ENCODE results near the gene BLM. TPM values are rescaled to one million over a fixed set of nuclear protein-coding genes. Genes with fewer than 3 reads are reported as not detected.
"Not testable (repeated sequence)": the region's sequence is repeated elsewhere in the genome, so short reads cannot be mapped to it uniquely, and the experiment has no call there.

Gene BLM
- total RNA-seq, 1 donor from 2014 or later = 3.7 TPM

DNA sequence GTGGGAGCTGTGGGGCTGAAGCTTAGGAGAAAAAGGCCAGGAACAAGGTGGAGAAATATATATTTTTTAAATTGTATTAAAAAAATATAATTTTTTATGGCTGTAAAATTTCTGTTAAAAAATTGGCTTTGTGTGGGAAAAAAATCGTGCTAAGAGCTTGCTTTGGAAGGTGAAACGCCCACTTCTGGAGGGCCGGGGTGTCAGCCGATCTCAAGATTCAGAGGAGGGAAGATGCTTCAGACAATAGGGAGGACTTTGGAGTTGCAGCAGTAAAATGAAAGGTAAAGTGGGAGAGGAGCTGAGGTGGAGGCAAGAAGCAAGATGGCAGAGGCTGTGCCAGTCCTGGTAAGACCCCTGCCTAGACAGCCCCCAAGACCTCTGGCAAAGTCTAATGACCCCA lies 45.9 kb upstream of the BLM start:
- no peak overlapping the region for H3K4me2 ChIP-seq (ENCODE audit: low read length)
- H3K27me3 ChIP-seq (ENCODE audit: insufficient read depth, low read length) = no peaks in the 10 kb centered on the region
- Mint-ChIP-seq H3K4me1 (ENCODE audit: low read depth, unreplicated experiment) (peaks cover 10% of the 10 kb centered on the region), H3K27me3 (ENCODE audit: low read depth, unreplicated experiment) (peaks cover 29% of the 10 kb centered on the region), H3K36me3 (ENCODE audit: low read depth, unreplicated experiment) (no peaks in the 10 kb centered on the region), H3K4me3 (ENCODE audit: unreplicated experiment) (no peak overlapping the region), H3K9me3 (ENCODE audit: unreplicated experiment) (no peaks in the 10 kb centered on the region), H3K27ac (ENCODE audit: unreplicated experiment) (no peak overlapping the region)
- DNase-seq (ENCODE audit: low read depth) (no peak), FAIRE-seq (no peak)
- no peak overlapping the region for H2AFZ ChIP-seq (ENCODE audit: low read depth, low read length)
- H3K27ac ChIP-seq (ENCODE audit: low read depth, low read length) = no peak overlapping the region
- no peak overlapping the region for H3K4me3 ChIP-seq (ENCODE audit: insufficient read depth, low read depth, low read length)
- H4K20me1 ChIP-seq (ENCODE audit: insufficient read depth, low read length) = no peaks in the 10 kb centered on the region
- no peaks in the 10 kb centered on the region for H3K36me3 ChIP-seq (ENCODE audit: insufficient read depth, low read length)
- no peak overlapping the region for H3K9ac ChIP-seq (ENCODE audit: low read length)
- TF ChIP-seq, protein P1, sequence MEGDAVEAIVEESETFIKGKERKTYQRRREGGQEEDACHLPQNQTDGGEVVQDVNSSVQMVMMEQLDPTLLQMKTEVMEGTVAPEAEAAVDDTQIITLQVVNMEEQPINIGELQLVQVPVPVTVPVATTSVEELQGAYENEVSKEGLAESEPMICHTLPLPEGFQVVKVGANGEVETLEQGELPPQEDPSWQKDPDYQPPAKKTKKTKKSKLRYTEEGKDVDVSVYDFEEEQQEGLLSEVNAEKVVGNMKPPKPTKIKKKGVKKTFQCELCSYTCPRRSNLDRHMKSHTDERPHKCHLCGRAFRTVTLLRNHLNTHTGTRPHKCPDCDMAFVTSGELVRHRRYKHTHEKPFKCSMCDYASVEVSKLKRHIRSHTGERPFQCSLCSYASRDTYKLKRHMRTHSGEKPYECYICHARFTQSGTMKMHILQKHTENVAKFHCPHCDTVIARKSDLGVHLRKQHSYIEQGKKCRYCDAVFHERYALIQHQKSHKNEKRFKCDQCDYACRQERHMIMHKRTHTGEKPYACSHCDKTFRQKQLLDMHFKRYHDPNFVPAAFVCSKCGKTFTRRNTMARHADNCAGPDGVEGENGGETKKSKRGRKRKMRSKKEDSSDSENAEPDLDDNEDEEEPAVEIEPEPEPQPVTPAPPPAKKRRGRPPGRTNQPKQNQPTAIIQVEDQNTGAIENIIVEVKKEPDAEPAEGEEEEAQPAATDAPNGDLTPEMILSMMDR (IDR thresholded peaks at IDR 0.05; ENCODE audit: insufficient read depth, low read depth, low read length) = no peak
- TF ChIP-seq EZH2 (IDR thresholded peaks at IDR 0.05; ENCODE audit: insufficient read depth, low read length) = no peak
- H3K9me3 ChIP-seq (ENCODE audit: insufficient read depth, low read depth, low read length) = no peaks in the 10 kb centered on the region
- peaks cover 8% of the 10 kb centered on the region for H3K4me1 ChIP-seq (ENCODE audit: insufficient read depth, low read length)
- H3K79me2 ChIP-seq (ENCODE audit: insufficient read depth, low read length) = no peaks in the 10 kb centered on the region

DNA sequence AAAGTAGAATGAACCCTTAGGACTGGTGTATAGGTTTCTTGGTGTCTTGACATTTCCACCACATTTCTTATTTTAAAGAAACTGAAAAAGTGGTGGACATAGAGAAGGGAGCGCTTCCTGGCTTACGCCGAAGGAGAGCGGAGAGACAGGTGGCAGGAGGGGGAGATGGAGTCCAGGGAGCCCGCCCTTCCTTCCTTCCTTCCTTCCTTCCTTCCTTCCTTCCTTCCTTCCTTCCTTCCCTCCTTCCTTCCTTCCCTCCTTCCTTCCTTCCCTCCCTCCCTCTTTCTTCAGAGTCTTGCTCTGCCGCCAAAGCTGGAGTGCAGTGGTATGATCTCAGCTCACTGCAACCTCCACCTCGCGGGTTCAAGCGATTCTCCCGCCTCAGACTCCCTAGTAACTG lies 43.8 kb upstream of the BLM start:
- DNase-seq (ENCODE audit: low read depth); H3K36me3 ChIP-seq (ENCODE audit: insufficient read depth, low read length): not testable (repeated sequence)

DNA sequence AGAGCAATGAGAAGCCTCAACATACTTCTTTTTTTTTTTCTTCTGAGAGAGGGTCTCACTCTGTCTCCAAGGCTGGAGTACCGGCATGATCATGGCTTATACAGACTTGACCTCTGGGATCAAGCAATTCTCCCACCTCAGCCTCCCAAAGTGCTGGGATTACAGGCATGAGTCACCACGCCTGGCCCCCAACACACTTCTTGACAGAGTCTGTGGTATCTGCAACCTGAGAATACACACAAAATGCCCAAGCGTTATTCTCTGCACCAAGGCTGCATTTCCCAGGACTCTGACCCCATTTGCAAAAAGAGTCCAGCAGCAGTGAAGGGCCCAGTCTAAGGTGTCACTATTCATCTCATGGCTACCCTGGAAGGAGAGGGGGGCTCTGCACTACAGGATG lies 42.7 kb upstream of the BLM start:
- Mint-ChIP-seq H3K27me3 (ENCODE audit: low read depth, unreplicated experiment) (peaks cover 21% of the 10 kb centered on the region), H3K27ac (ENCODE audit: unreplicated experiment) (no peak overlapping the region), H3K36me3 (ENCODE audit: low read depth, unreplicated experiment) (no peaks in the 10 kb centered on the region), H3K4me3 (ENCODE audit: unreplicated experiment) (no peak overlapping the region), H3K4me1 (ENCODE audit: low read depth, unreplicated experiment) (peaks cover 3% of the 10 kb centered on the region), H3K9me3 (ENCODE audit: unreplicated experiment) (no peaks in the 10 kb centered on the region)
- H3K4me3 ChIP-seq (ENCODE audit: insufficient read depth, low read depth, low read length) = no peak overlapping the region
- H4K20me1 ChIP-seq (ENCODE audit: insufficient read depth, low read length) = no peaks in the 10 kb centered on the region
- no peaks in the 10 kb centered on the region for H3K27me3 ChIP-seq (ENCODE audit: insufficient read depth, low read length)
- H3K4me1 ChIP-seq (ENCODE audit: insufficient read depth, low read length) = no peaks in the 10 kb centered on the region
- H2AFZ ChIP-seq (ENCODE audit: low read depth, low read length) = no peak overlapping the region
- H3K36me3 ChIP-seq (ENCODE audit: insufficient read depth, low read length) = no peaks in the 10 kb centered on the region
- peak; percentile 33 for DNase-seq (ENCODE audit: low read depth)
- TF ChIP-seq, protein P1 (IDR thresholded peaks at IDR 0.05; ENCODE audit: insufficient read depth, low read depth, low read length) = no peak
- TF ChIP-seq EZH2 (IDR thresholded peaks at IDR 0.05; ENCODE audit: insufficient read depth, low read length) = no peak
- no peak overlapping the region for H3K4me2 ChIP-seq (ENCODE audit: low read length)
- no peaks in the 10 kb centered on the region for H3K9me3 ChIP-seq (ENCODE audit: insufficient read depth, low read depth, low read length)
- no peak overlapping the region for H3K9ac ChIP-seq (ENCODE audit: low read length)
- H3K27ac ChIP-seq (ENCODE audit: low read depth, low read length) = no peak overlapping the region
- no peak for FAIRE-seq
- no peaks in the 10 kb centered on the region for H3K79me2 ChIP-seq (ENCODE audit: insufficient read depth, low read length)

More for the DNA sequence above, 43.8 kb upstream of the BLM start:
- not testable (repeated sequence) for H3K9me3 ChIP-seq (ENCODE audit: insufficient read depth, low read depth, low read length); H3K4me3 ChIP-seq (ENCODE audit: insufficient read depth, low read depth, low read length); H3K79me2 ChIP-seq (ENCODE audit: insufficient read depth, low read length); H3K27ac ChIP-seq (ENCODE audit: low read depth, low read length); H3K9me3 Mint-ChIP-seq (ENCODE audit: unreplicated experiment); H3K9ac ChIP-seq (ENCODE audit: low read length); H3K4me3 Mint-ChIP-seq (ENCODE audit: unreplicated experiment); H3K27me3 ChIP-seq (ENCODE audit: insufficient read depth, low read length); H3K4me2 ChIP-seq (ENCODE audit: low read length); FAIRE-seq; H3K36me3 Mint-ChIP-seq (ENCODE audit: low read depth, unreplicated experiment); H3K27ac Mint-ChIP-seq (ENCODE audit: unreplicated experiment); H3K4me1 Mint-ChIP-seq (ENCODE audit: low read depth, unreplicated experiment); H2AFZ ChIP-seq (ENCODE audit: low read depth, low read length); H3K4me1 ChIP-seq (ENCODE audit: insufficient read depth, low read length); H4K20me1 ChIP-seq (ENCODE audit: insufficient read depth, low read length)
- H3K27me3 Mint-ChIP-seq (ENCODE audit: low read depth, unreplicated experiment) = peaks cover 23% of the 10 kb centered on the region

All from astrocyte (in vitro differentiated cells and primary cell).